Femur (tissue), 1 donor: ENCODE results near the gene RPH3AL.

Experiments
- DNase-seq: peaks from one replicate; pipeline ENCODE4 v3.0.0-alpha.2; 2017

The RPH3AL gene

GRCh38 chr17:352421-353212 is at the start of gene RPH3AL:
Gene RPH3AL, minus strand, starts transcription at chr17:352807. Its CDS starts 25,264 bp downstream, at chr17:327543.
- DNase-seq: peak; percentile 62

- DNase-seq: no peak
Measured at GRCh38 chr17:400257-400656, 47.6 kb upstream of the RPH3AL start.

- DNase-seq: no peak
Measured at GRCh38 chr17:396788-397187, 44.2 kb upstream of the RPH3AL start.

- no peak for DNase-seq
Measured at GRCh38 chr17:395974-396373, 43.4 kb upstream of the RPH3AL start.

GRCh38 chr17:395179-395578 is 42.6 kb upstream of the RPH3AL start:
- no peak for DNase-seq

GRCh38 chr17:394718-395095 is 42.1 kb upstream of the RPH3AL start:
- no peak for DNase-seq

- no peak for DNase-seq
Measured at GRCh38 chr17:393806-394717, 41.5 kb upstream of the RPH3AL start.

GRCh38 chr17:391850-392249 is 39.2 kb upstream of the RPH3AL start:
- DNase-seq: no peak

GRCh38 chr17:390025-390424 is 37.4 kb upstream of the RPH3AL start:
- DNase-seq: no peak

GRCh38 chr17:388087-388486 is 35.5 kb upstream of the RPH3AL start:
- no peak for DNase-seq

GRCh38 chr17:386141-386876 is 33.7 kb upstream of the RPH3AL start:
- DNase-seq: peak; percentile 84

GRCh38 chr17:385836-386140 is 33.2 kb upstream of the RPH3AL start:
- no peak for DNase-seq

- peak; percentile 77 for DNase-seq
Measured at GRCh38 chr17:385178-385835, 32.7 kb upstream of the RPH3AL start.

GRCh38 chr17:384622-385177 is 32.1 kb upstream of the RPH3AL start:
- no peak for DNase-seq

- no peak for DNase-seq
Measured at GRCh38 chr17:383771-384621, 31.4 kb upstream of the RPH3AL start.

- peak; percentile 67 for DNase-seq
Measured at GRCh38 chr17:382644-383533, 30.3 kb upstream of the RPH3AL start.

- no peak for DNase-seq
Measured at GRCh38 chr17:381941-382643, 29.5 kb upstream of the RPH3AL start.

- no peak for DNase-seq
Measured at GRCh38 chr17:381516-381915, 28.9 kb upstream of the RPH3AL start.

GRCh38 chr17:379531-380465 is 27.2 kb upstream of the RPH3AL start:
- no peak for DNase-seq
